K562 (cell line): ENCODE data around the gene SETDB2. TPM values are rescaled to one million over a fixed set of nuclear protein-coding genes. Genes with fewer than 3 reads are reported as not detected.
"Not testable (repeated sequence)": the region's sequence is repeated elsewhere in the genome, so short reads cannot be mapped to it uniquely, and the experiment has no call there.

Experiments
- ATAC-seq: fragments of 200-7000 bp; cut with Tn5 transposase; 3 replicates; pipeline ENCODE4 v1.9.1; 2020; ENCODE audit warnings: moderate library complexity
- BruUV-seq: library from RNA; stranded (reverse); fragments of 400-500 nt; replicated peaks from 2 replicates; lab custom pipeline; 2021; lab: Mats Ljungman, UMichigan
- CTCF ChIA-PET: fragments of 300-600 bp; formaldehyde crosslinking; extraction: SDS; loops from one replicate; lab custom pipeline; 2021; ENCODE audit warnings: low intra/inter-chr PET ratio; lab: Yijun Ruan, JAX
- POLR2A ChIA-PET: fragments of 300-600, 350-650 bp; sonication (Branson Sonifier 250); formaldehyde crosslinking; extraction: SDS; loops from one replicate; lab custom pipeline; 2021; ENCODE audit warnings: antibody characterized with exemption, inconsistent platforms; lab: Yijun Ruan, JAX
- DNase-seq, 4 experiments: peaks; one replicate each; pipeline versions ENCODE4 v3.0.0 to v3.0.0-alpha.2; 2011 to 2018; ENCODE audit warnings: low spot score in 3 of 4, mixed read lengths in 3 of 4; ENCODE audit errors: extremely low read depth in 1 of 4
- FAIRE-seq: peaks from 2 replicates; lab custom pipeline; 2011; peaks lifted over from hg19 to GRCh38; lab: Jason Lieb, UNC
- H2AFZ ChIP-seq: 2 replicates; pipeline ENCODE4 v1.6.0; 2011; ENCODE audit warnings: low read depth, low read length, control low read depth, inconsistent platforms
- H3K27ac ChIP-seq: fragments of 200-600 bp; 3 replicates; pipeline ENCODE4 v1.8.0; 2011; ENCODE audit warnings: low read depth, mild to moderate bottlenecking, control low read depth, inconsistent platforms, low read length, moderate library complexity, mixed read lengths; ENCODE audit errors: extremely low read depth
- H3K27me3 ChIP-seq, 2 experiments: fragments of 300-600 bp in 1 of 2; 2 replicates in 1 of 2; 3 replicates in 1 of 2; pipeline versions ENCODE4 v1.6.0 to v1.8.0; 2011; ENCODE audit warnings: inconsistent platforms in 2 of 2, low read length in 2 of 2, mild to moderate bottlenecking in 1 of 2, mixed read lengths in 1 of 2, moderate library complexity in 1 of 2; ENCODE audit not compliant: control insufficient read depth in 2 of 2, insufficient read depth in 2 of 2
- H3K36me3 ChIP-seq: fragments of 300-600 bp; 3 replicates; pipeline ENCODE4 v1.8.0; 2011; ENCODE audit warnings: mild to moderate bottlenecking, low read length, inconsistent platforms; ENCODE audit not compliant: control insufficient read depth, insufficient read depth
- H3K4me1 ChIP-seq, 2 experiments: fragments of 200-600 bp in 1 of 2; replicated peaks in 1 of 2; 2 replicates in 1 of 2; 3 replicates in 1 of 2; pipeline versions ENCODE4 v1.5.1 to v1.8.0; 2011; ENCODE audit warnings: inconsistent platforms in 2 of 2, low read length in 2 of 2, mild to moderate bottlenecking in 1 of 2, mixed read lengths in 1 of 2, moderate library complexity in 1 of 2; ENCODE audit not compliant: control insufficient read depth in 2 of 2, insufficient read depth in 2 of 2
- H3K4me2 ChIP-seq: 2 replicates; pipeline ENCODE4 v1.6.1; 2011; ENCODE audit warnings: low read length, control low read depth, inconsistent platforms, mixed read lengths; ENCODE audit not compliant: insufficient read depth
- H3K4me3 ChIP-seq: fragments of 200-600 bp; sonication (generic), shearing (Covaris generic); 2 replicates; pipeline ENCODE4 v1.5.1; 2016; ENCODE audit warnings: control low read depth, inconsistent platforms
- H3K79me2 ChIP-seq: fragments of 200-600 bp; 3 replicates; pipeline ENCODE4 v1.8.0; 2011; ENCODE audit warnings: low read length, inconsistent platforms; ENCODE audit not compliant: control insufficient read depth, insufficient read depth
- H3K9ac ChIP-seq, 2 experiments: 2 replicates each; pipeline versions ENCODE4 v1.6.0 to v1.6.1; 2011; ENCODE audit warnings: low read depth in 2 of 2, low read length in 2 of 2, control low read depth in 1 of 2, inconsistent platforms in 1 of 2, mild to moderate bottlenecking in 1 of 2, mixed read lengths in 1 of 2; ENCODE audit not compliant: insufficient read depth in 1 of 2
- H3K9me1 ChIP-seq: one replicate; pipeline ENCODE4 v1.6.0; 2011; ENCODE audit warnings: inconsistent platforms, mild to moderate bottlenecking, low read length, moderate library complexity; ENCODE audit not compliant: control insufficient read depth, insufficient read depth
- H3K9me3 ChIP-seq: replicated peaks from 2 replicates; pipeline ENCODE4 v1.5.1; 2011; ENCODE audit warnings: low read depth, low read length, inconsistent platforms; ENCODE audit not compliant: control insufficient read depth, insufficient read depth
- H4K20me1 ChIP-seq: replicated peaks from 2 replicates; pipeline ENCODE4 v1.6.1; 2011; ENCODE audit warnings: low read length, inconsistent platforms, mixed read lengths; ENCODE audit not compliant: control insufficient read depth, insufficient read depth
- NELFE ChIP-seq: IDR thresholded peaks from 2 replicates; pipeline ENCODE4 v1.6.1; 2011; ENCODE audit warnings: mild to moderate bottlenecking; ENCODE audit not compliant: insufficient read depth, insufficient read length
- SMARCE1 ChIP-seq: fragments of 450-650 bp; IDR thresholded peaks from 2 replicates; pipeline ENCODE4 v1.7.1; 2016; ENCODE audit warnings: mild to moderate bottlenecking
- TAL1 ChIP-seq: fragments of 450-650 bp; IDR thresholded peaks from 2 replicates; pipeline ENCODE4 v1.6.1; 2016; ENCODE audit warnings: mild to moderate bottlenecking
- ZNF79 ChIP-seq: fragments of 250-450 bp; sonication (Bioruptor Pico); IDR thresholded peaks from 2 replicates; pipeline ENCODE4 v1.4.0; 2020; ENCODE audit warnings: low read depth, mild to moderate bottlenecking, moderate library complexity
- WGBS: fragments of 100-300 bp; shearing (Covaris generic); methylation state at CpG from one replicate; pipeline ENCODE4 v1.1.6; 2016; ENCODE audit warnings: low coverage, mixed read lengths; ENCODE audit not compliant: insufficient coverage; ENCODE audit errors: missing lambda C conversion rate; 5-methylcytosine and 5-hydroxymethylcytosine counted together
- in situ Hi-C: fragments of 300-500 bp; cut with MboI; formaldehyde crosslinking; loops from 4 replicates; pipeline ENCODE4 v1.15.0; 2018; ENCODE audit warnings: inconsistent platforms, mixed read lengths
- intact Hi-C: fragments of 100-400 bp; cut with micrococcal nuclease; formaldehyde crosslinking; loops from 2 replicates; pipeline ENCODE4 v1.14.2; 2022
- polyA plus RNA-seq, 8 experiments: library from polyadenylated mRNA; depleted of rRNA in 4 of 8; stranded (reverse) in 5 of 8; unstranded in 3 of 8; fragments of >200 nt; fragmentation: Nextera tagmentation in 2 of 8; fragmentation: Illumina TruSeq in 1 of 8; extraction: Ambion mirVana in 2 of 8; extraction: Trizol in 1 of 8; gene quantifications; 2 replicates each; pipeline versions ENCODE4 v1.2.1 to v1.2.3, GENCODE V29; 2011 to 2014; ENCODE audit warnings: inconsistent platforms in 1 of 8, missing spikeins in 1 of 8
- total RNA-seq, 7 experiments: library from RNA; depleted of rRNA in 6 of 7; stranded (reverse); fragments of >200 nt in 6 of 7; fragmentation: Illumina TruSeq in 2 of 7; extraction: Trizol in 2 of 7; gene quantifications; 2 replicates each; pipeline versions ENCODE4 v1.2.1 to v1.2.3, GENCODE V29; 2011 to 2021; ENCODE audit warnings: low replicate concordance in 1 of 7
- TF ChIP-seq, protein P1 (sequence below), 2 experiments: fragments of 200-800 bp in 1 of 2; sonication (Bioruptor generic) in 1 of 2; sonication (generic) in 1 of 2; formaldehyde crosslinking in 1 of 2; IDR thresholded peaks in 1 of 2; conservative IDR thresholded peaks in 1 of 2; 2 replicates each; pipeline versions ENCODE4 v1.5.0 to v1.6.1; 2016 to 2020; ENCODE audit warnings: missing compliant biosample characterization in 1 of 2, missing genetic modification characterization in 1 of 2, missing genetic modification reagents in 1 of 2
- TF ChIP-seq, protein P2 (sequence below): sonication (generic); formaldehyde crosslinking; IDR thresholded peaks from 2 replicates; pipeline ENCODE4 v1.9.0; 2022; ENCODE audit warnings: mild to moderate bottlenecking, missing genetic modification reagents
- TF ChIP-seq, protein P3 (sequence below): fragments of 450-650 bp; IDR thresholded peaks from 2 replicates; pipeline ENCODE4 v1.6.1; 2018; ENCODE audit not compliant: partially characterized antibody

The SETDB2 gene
- total and polyA plus RNA-seq, 9 of the 15 experiments (the other 6 are each of a cell fraction or from before 2014, with no cell fraction given), result 1.0 to 9.0 (median 6.1) TPM

DNA sequence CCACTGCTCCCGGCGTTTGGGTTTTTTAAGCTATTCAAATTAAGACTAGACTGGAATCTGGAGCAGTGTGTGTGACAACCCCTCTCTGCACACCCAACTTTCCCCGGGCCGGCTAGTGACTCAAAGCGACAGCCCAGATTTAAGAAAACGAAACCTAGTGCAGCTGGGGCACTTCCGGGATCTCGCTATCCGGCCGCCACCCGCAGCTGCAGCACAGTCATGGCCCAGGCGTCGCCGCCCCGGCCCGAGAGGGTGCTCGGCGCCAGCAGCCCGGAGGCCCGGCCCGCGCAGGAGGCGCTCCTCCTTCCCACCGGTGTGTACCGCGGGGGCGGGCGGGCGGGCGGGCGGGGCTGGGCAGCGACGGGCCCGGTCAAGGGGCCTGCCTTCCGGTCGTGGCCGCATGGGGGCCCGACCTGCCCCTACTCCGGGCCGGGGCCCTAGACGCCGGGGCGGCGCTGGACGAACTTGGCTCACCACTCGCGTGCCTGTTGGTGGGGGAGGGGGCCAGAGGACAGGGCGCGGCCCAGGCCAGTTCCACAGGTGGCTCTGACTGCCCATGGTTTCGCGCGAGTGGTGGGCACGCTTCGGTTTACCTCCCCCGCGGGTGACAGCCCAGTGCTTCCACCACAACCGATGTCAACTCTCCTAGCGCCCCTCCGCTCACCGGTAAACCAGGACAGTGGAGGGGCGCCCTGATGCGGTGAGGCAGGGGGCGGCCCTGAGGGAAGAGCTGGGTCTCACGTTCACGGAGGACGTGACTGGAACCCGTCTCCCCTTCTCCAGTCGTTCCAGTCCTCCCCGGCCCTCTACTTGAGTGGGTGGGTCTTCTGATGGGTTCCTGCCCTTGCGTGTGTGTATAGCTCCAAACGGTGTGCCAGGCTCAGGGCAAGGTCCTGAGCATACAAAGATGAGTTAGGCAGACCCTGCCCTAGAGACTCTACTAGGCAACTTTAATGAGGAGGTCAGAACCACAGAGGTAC, 52.0 kb downstream of the SETDB2 start, which contains the start of gene PHF11 (continued):
- TF ChIP-seq SMARCE1, result no peak
- TF ChIP-seq, protein P1, sequence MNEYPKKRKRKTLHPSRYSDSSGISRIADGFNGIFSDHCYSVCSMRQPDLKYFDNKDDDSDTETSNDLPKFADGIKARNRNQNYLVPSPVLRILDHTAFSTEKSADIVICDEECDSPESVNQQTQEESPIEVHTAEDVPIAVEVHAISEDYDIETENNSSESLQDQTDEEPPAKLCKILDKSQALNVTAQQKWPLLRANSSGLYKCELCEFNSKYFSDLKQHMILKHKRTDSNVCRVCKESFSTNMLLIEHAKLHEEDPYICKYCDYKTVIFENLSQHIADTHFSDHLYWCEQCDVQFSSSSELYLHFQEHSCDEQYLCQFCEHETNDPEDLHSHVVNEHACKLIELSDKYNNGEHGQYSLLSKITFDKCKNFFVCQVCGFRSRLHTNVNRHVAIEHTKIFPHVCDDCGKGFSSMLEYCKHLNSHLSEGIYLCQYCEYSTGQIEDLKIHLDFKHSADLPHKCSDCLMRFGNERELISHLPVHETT (CRISPR knock-in tag; conservative IDR thresholded peaks at IDR 0.05 in 1 of 2, IDR thresholded peaks at IDR 0.05 in 1 of 2), result peak in 1 of 2 experiments; percentile 80; a peak in 2 of 4 replicates
- TF ChIP-seq ZNF79 (CRISPR knock-in tag), result no peak
- no peak for TF ChIP-seq TAL1
- TF ChIP-seq, protein P2, sequence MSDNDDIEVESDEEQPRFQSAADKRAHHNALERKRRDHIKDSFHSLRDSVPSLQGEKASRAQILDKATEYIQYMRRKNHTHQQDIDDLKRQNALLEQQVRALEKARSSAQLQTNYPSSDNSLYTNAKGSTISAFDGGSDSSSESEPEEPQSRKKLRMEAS (CRISPR knock-in tag), result no peak
- no peak for TF ChIP-seq NELFE
- TF ChIP-seq, all 486 proteins: peak for 38

DNA sequence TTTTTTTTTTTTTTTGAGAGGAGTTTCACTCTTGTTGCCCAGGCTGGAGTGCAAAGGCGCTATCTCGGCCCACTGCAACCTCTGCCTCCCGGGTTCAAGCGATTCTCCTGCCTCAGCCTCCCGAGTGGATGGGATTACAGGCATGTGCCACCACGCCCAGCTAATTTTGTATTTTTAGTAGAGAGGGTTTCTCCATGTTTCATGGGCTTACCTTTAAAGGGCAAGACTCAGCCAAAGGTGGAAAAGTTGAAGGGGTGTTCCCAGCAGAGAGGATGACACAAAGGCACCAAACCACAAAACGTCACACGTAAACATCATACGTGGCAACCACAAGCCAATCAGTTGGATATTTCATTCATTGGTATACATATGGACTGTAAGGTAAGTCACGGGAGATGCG, 52.8 kb downstream of the SETDB2 start:
- DNase-seq, H2AFZ ChIP-seq, H3K27ac ChIP-seq, H3K4me3 ChIP-seq, intact Hi-C loops, CTCF ChIA-PET, ATAC-seq, H3K27me3 ChIP-seq, FAIRE-seq, in situ Hi-C loops: not testable (repeated sequence)
- 89% methylated on average over 6 of the region's 11 CpGs for WGBS
- TF ChIP-seq, protein P3, sequence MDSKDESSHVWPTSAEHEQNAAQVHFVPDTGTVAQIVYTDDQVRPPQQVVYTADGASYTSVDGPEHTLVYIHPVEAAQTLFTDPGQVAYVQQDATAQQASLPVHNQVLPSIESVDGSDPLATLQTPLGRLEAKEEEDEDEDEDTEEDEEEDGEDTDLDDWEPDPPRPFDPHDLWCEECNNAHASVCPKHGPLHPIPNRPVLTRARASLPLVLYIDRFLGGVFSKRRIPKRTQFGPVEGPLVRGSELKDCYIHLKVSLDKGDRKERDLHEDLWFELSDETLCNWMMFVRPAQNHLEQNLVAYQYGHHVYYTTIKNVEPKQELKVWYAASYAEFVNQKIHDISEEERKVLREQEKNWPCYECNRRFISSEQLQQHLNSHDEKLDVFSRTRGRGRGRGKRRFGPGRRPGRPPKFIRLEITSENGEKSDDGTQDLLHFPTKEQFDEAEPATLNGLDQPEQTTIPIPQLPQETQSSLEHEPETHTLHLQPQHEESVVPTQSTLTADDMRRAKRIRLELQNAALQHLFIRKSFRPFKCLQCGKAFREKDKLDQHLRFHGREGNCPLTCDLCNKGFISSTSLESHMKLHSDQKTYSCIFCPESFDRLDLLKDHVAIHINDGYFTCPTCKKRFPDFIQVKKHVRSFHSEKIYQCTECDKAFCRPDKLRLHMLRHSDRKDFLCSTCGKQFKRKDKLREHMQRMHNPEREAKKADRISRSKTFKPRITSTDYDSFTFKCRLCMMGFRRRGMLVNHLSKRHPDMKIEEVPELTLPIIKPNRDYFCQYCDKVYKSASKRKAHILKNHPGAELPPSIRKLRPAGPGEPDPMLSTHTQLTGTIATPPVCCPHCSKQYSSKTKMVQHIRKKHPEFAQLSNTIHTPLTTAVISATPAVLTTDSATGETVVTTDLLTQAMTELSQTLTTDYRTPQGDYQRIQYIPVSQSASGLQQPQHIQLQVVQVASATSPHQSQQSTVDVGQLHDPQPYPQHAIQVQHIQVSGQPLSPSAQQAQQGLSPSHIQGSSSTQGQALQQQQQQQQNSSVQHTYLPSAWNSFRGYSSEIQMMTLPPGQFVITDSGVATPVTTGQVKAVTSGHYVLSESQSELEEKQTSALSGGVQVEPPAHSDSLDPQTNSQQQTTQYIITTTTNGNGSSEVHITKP, result peak; percentile 93
- TF ChIP-seq, all 486 proteins: peak for 1; not testable (repeated sequence) for 485
- POLR2A ChIA-PET, result interaction anchor here (0.6 to 1.2 kb wide), 2 partner anchors 29 to 249 kb away, joined by 3 read pairs; partner anchors contain the start of gene CDADC1
- not testable (repeated sequence) for H3K4me2 ChIP-seq, H4K20me1 ChIP-seq, H3K9me3 ChIP-seq, H3K9me1 ChIP-seq, H3K36me3 ChIP-seq, BruUV-seq, H3K79me2 ChIP-seq, H3K9ac ChIP-seq
- peaks cover 6 to 12% of the 10 kb centered on the region in 2 experiments; a peak in 4 of 5 replicates for H3K4me1 ChIP-seq
